Stimulated activated CD8-positive, alpha-beta memory T cell treated with anti-CD3 and anti-CD28 coated beads, Interleukin-4, amount 100 ng/mL, for 1 hour (primary cell): Measurements from ENCODE around the gene TBC1D2B.
"Not testable (repeated sequence)": the region's sequence is repeated elsewhere in the genome, so short reads cannot be mapped to it uniquely, and the experiment has no call there.

Experiments
- DNase-seq, 2 donors: peaks; one replicate each; pipeline ENCODE4 v3.0.0-alpha.2; 2020; ENCODE audit warnings: low read depth in 2 of 2, low spot score in 1 of 2

The TBC1D2B gene

DNA sequence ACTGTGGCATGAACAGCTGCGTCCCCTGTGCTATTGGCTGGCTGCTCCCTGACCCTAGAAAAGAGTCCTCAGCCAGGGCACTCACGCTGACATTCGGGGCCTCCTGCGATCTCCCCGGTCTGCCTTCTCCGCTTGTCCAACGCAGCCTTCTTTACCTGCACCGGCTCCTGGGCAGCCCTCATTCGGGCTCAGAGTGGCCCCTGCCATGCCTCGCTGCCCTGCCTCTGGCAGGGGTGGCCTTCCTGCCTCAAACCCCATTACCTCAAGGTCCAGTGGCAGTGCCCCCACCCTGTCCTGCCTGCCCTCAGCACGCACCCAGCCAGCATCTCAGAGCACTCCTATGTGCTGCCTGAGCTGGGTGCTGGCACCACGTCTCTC, 86.5 kb downstream of the TBC1D2B start:
- DNase-seq, result no peak

- no peak for DNase-seq
These were observed 88.0 kb downstream of the TBC1D2B start for GRCh38 chr15:77989296-77990143.

- no peak for DNase-seq
These were observed 88.9 kb downstream of the TBC1D2B start for GRCh38 chr15:77988347-77989295.

- DNase-seq, result not testable (repeated sequence)
These were observed 89.8 kb downstream of the TBC1D2B start for GRCh38 chr15:77987765-77988136.

- no peak for DNase-seq
These were observed 90.4 kb downstream of the TBC1D2B start for GRCh38 chr15:77986891-77987764.

DNA sequence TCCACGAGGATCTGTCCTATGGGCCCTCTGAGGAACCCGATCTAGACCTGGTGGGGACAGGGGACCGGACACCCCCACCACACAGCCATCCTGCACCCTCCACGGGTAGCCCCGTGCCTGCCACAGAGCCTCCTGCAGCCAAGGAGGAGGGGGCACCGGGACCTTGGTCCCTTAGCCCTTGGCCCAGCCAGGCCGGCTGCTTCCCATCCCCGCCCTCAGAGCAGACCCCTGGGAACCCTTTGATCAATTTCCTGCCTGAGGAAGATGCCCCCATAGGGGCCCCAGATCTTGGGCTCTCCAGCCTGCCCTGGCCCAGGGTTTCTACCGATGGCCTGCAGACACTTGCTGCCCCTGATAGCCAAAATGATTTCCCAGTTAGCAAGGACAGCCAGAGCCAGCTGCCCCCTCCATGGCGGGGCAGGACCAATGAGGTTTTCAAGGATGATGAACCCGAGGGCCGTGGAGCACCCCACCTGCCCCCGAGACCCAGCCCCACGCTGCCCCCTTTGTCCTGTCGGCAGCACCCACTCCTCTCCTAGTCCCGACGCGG, 91.5 kb downstream of the TBC1D2B start:
- no peak for DNase-seq

- no peak for DNase-seq
These were observed 92.2 kb downstream of the TBC1D2B start for GRCh38 chr15:77985031-77985930.

GRCh38 chr15:77984446-77984861, 93.1 kb downstream of the TBC1D2B start:
- DNase-seq, result no peak

DNA sequence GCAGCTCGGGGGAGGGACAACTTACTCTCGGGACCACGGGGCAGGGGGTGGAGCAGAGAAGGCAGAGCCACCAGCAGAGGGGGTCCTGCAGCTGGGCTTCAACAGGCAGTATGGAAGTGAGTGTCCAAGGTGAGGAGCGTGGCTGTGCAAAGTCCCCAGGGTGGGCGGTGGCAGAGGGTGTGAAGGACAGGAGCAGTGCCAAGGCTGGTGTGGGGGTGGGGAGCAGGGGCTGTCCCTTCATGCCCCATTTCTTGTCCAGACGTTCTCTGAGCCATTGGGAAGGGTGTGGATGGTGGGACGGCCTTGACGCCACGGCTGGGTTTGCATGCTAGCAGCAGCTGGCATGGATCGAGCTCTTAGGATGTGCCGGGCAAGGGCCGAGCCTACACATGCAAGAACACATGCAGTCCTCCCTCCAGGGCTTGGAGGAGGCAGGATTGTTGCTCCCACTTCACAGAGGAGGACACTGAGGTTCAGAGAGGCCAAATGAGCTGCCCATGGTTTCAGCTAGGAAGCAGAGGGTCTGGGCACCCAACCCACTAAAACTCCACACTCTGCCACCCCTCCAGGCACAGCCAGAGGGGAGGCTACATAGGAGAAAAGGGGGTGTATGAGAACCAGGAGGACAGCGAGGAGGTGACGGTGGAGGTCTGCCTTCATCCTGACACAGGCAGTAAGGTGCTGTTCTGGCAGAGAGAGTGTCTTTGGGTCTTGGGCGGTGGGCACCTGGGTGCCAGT, 93.6 kb downstream of the TBC1D2B start:
- no peak for DNase-seq

- no peak for DNase-seq
These were observed 94.3 kb downstream of the TBC1D2B start for GRCh38 chr15:77983091-77983707.

DNA sequence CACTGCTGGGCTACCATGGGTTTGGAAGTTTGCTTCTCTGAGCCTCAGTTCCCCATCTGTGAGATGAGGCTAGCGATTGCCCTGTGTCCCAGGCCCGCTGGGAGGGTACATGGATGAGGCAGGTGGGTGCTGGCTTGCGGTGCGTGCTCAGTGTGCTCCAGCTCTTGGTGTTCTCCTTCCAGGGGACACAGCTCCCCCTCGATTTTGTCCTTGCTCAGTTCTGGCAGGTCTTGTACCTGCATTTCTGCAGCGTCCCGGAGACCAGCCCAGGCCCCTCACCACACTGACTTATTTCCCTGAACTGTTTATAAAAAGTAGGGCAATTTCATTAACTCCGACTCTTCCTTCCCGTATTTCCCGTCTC, 95.4 kb downstream of the TBC1D2B start:
- DNase-seq, result no peak

GRCh38 chr15:77981281-77982126, 96.0 kb downstream of the TBC1D2B start:
- no peak for DNase-seq

- DNase-seq, result not testable (repeated sequence)
These were observed 96.8 kb downstream of the TBC1D2B start for GRCh38 chr15:77980674-77981073.

GRCh38 chr15:77980098-77980497, 97.4 kb downstream of the TBC1D2B start:
- DNase-seq, result no peak

GRCh38 chr15:77979157-77979556, 98.4 kb downstream of the TBC1D2B start:
- not testable (repeated sequence) for DNase-seq

DNA sequence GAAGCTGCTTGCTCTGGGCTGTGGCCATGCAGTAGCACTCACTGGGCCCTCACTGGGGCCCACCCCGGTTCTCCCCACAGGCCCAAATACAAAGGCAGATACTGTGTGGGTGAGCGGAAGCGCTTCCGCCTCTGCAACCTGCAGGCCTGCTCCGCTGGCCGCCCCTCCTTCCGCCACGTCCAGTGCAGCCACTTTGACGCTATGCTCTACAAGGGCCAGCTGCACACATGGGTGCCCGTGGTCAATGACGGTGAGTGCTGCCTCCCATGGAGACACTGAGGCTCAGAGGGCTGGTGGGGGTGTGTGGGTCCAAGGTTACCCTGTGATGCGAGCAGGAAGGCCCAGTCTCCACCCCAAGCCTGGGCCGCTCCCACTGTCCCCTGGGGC, 98.8 kb downstream of the TBC1D2B start:
- DNase-seq, result not testable (repeated sequence)

- DNase-seq, result not testable (repeated sequence)
These were observed 99.4 kb downstream of the TBC1D2B start for GRCh38 chr15:77977903-77978758.
